Measurements from ENCODE around the gene NDNF.

DNA sequence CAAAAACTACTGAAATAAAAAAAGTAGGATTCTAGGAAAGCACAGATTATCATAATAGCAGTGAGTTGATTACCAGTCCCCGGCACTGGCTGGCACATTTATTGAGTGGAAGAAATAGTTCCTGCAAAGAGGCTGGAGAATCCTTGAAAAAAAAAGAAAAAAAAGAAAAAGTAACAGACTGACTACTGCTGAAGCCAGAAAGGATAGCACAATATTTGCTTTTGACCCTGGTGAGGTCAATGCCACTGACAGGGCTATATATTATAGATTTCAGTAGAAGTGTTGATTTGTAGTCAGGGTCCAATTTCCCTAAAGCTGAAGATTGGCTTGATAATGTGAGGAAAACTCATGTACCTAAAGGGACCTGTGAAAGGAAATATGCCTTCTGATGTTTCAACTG is 64.7 kb downstream of the NDNF start:
- TF ChIP-seq, protein P1, sequence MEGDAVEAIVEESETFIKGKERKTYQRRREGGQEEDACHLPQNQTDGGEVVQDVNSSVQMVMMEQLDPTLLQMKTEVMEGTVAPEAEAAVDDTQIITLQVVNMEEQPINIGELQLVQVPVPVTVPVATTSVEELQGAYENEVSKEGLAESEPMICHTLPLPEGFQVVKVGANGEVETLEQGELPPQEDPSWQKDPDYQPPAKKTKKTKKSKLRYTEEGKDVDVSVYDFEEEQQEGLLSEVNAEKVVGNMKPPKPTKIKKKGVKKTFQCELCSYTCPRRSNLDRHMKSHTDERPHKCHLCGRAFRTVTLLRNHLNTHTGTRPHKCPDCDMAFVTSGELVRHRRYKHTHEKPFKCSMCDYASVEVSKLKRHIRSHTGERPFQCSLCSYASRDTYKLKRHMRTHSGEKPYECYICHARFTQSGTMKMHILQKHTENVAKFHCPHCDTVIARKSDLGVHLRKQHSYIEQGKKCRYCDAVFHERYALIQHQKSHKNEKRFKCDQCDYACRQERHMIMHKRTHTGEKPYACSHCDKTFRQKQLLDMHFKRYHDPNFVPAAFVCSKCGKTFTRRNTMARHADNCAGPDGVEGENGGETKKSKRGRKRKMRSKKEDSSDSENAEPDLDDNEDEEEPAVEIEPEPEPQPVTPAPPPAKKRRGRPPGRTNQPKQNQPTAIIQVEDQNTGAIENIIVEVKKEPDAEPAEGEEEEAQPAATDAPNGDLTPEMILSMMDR (IDR thresholded peaks at IDR 0.05) = no peak
- TF ChIP-seq POLR2A (IDR thresholded peaks at IDR 0.05) (no peak), EP300 (IDR thresholded peaks at IDR 0.05) (no peak), POLR2AphosphoS5 (IDR thresholded peaks at IDR 0.05) (no peak)

Measured in sigmoid colon (tissue), 4 donors.